OCI-LY7 (cell line): ENCODE data around the gene NEURL4. TPM values are rescaled to one million over a fixed set of nuclear protein-coding genes. Genes with fewer than 3 reads are reported as not detected.
"Not testable (repeated sequence)": the region's sequence is repeated elsewhere in the genome, so short reads cannot be mapped to it uniquely, and the experiment has no call there.

Experiments used
- BruUV-seq: library from RNA; stranded (reverse); fragments of 400-500 nt; replicated peaks from 2 replicates; lab custom pipeline; 2021; lab: Mats Ljungman, UMichigan
- CTCF ChIA-PET: fragments of 300-600 bp; sonication (Branson Sonifier 250); formaldehyde crosslinking; loops from one replicate; lab custom pipeline; 2022; ENCODE audit warnings: antibody characterized with exemption; ENCODE audit not compliant: unreplicated experiment; lab: Charles Lee
- POLR2A ChIA-PET: fragments of 300-600 bp; sonication (Branson Sonifier 250); formaldehyde crosslinking; loops from one replicate; lab custom pipeline; 2022; ENCODE audit warnings: antibody characterized with exemption; lab: Charles Lee
- DNase-seq: peaks from one replicate; pipeline ENCODE4 v3.0.0-alpha.2; 2015; ENCODE audit warnings: low spot score
- H2AFZ ChIP-seq: fragments of 200-600 bp; sonication (generic), shearing (Covaris generic); 2 replicates; pipeline ENCODE4 v1.6.1; 2014; ENCODE audit warnings: mild to moderate bottlenecking, antibody characterized with exemption, low read length, moderate library complexity
- H3K27ac ChIP-seq: fragments of 200-600 bp; sonication (generic); 2 replicates; pipeline ENCODE4 v1.5.1; 2014; ENCODE audit warnings: mixed run types, low read depth, mild to moderate bottlenecking, moderate library complexity, low read length, inconsistent platforms; ENCODE audit not compliant: poor library complexity, severe bottlenecking
- H3K36me3 ChIP-seq: fragments of 200-600 bp; sonication (generic); 2 replicates; pipeline ENCODE4 v1.6.1; 2014; ENCODE audit warnings: mild to moderate bottlenecking, antibody characterized with exemption, low read length, moderate library complexity, mixed read lengths; ENCODE audit not compliant: insufficient read depth
- H3K4me1 ChIP-seq: fragments of 200-600 bp; sonication (generic); 2 replicates; pipeline ENCODE4 v1.5.1; 2014; ENCODE audit warnings: mild to moderate bottlenecking, low read length; ENCODE audit not compliant: insufficient read depth, poor library complexity, severe bottlenecking
- H3K4me2 ChIP-seq: fragments of 200-600 bp; sonication (generic); 2 replicates; pipeline ENCODE4 v1.6.1; 2014; ENCODE audit warnings: mild to moderate bottlenecking, low read length
- H3K4me3 ChIP-seq: fragments of 200-600 bp; sonication (generic); 2 replicates; pipeline ENCODE4 v1.5.1; 2014; ENCODE audit warnings: mild to moderate bottlenecking, low read depth, low read length; ENCODE audit not compliant: poor library complexity, severe bottlenecking
- H3K79me2 ChIP-seq: fragments of 200-600 bp; sonication (generic); 2 replicates; pipeline ENCODE4 v1.6.1; 2016; ENCODE audit warnings: low read depth, mild to moderate bottlenecking, low read length, moderate library complexity, mixed read lengths; ENCODE audit not compliant: insufficient read depth
- H3K9me2 ChIP-seq: fragments of 200-600 bp; sonication (generic); 2 replicates; pipeline ENCODE4 v1.6.1; 2016; ENCODE audit warnings: mild to moderate bottlenecking, low read length, mixed read lengths; ENCODE audit not compliant: insufficient read depth
- H3K9me3 ChIP-seq: fragments of 200-600 bp; sonication (generic); 2 replicates; pipeline ENCODE4 v1.6.1; 2014; ENCODE audit warnings: mild to moderate bottlenecking, mixed run types, low read length, mixed read lengths
- H4K20me1 ChIP-seq: fragments of 200-600 bp; sonication (generic); 2 replicates; pipeline ENCODE4 v1.6.1; 2014; ENCODE audit warnings: mild to moderate bottlenecking, antibody characterized with exemption, low read length, moderate library complexity, mixed read lengths; ENCODE audit not compliant: insufficient read depth
- EZH2phosphoT487 ChIP-seq: fragments of 200-600 bp; sonication (generic); IDR thresholded peaks from 2 replicates; pipeline ENCODE4 v1.6.1; 2018; ENCODE audit warnings: low read depth, borderline replicate concordance, mild to moderate bottlenecking, mixed run types, antibody characterized with exemption, low read length, moderate library complexity, mixed read lengths
- intact Hi-C: fragments of 100-400 bp; cut with micrococcal nuclease; formaldehyde crosslinking; loops from one replicate; pipeline ENCODE4 v1.10.0; 2022; ENCODE audit not compliant: unreplicated experiment
- total RNA-seq, 2 experiments: library from RNA; depleted of rRNA in 1 of 2; stranded (reverse); fragments of >200 nt in 1 of 2; shearing (Covaris generic) in 1 of 2; gene quantifications; 2 replicates each; pipeline ENCODE4 v1.2.3, GENCODE V29; 2014 to 2022
- TF ChIP-seq, protein P1 (sequence below): fragments of 200-600 bp; sonication (generic); conservative IDR thresholded peaks from 2 replicates; pipeline ENCODE4 v1.5.1; 2014; ENCODE audit warnings: mild to moderate bottlenecking, antibody characterized with exemption, low read length, moderate library complexity, mixed read lengths

NEURL4 gene
- total RNA-seq, 2 experiments from 2014 or later = 34.7 to 66.8 TPM

DNA sequence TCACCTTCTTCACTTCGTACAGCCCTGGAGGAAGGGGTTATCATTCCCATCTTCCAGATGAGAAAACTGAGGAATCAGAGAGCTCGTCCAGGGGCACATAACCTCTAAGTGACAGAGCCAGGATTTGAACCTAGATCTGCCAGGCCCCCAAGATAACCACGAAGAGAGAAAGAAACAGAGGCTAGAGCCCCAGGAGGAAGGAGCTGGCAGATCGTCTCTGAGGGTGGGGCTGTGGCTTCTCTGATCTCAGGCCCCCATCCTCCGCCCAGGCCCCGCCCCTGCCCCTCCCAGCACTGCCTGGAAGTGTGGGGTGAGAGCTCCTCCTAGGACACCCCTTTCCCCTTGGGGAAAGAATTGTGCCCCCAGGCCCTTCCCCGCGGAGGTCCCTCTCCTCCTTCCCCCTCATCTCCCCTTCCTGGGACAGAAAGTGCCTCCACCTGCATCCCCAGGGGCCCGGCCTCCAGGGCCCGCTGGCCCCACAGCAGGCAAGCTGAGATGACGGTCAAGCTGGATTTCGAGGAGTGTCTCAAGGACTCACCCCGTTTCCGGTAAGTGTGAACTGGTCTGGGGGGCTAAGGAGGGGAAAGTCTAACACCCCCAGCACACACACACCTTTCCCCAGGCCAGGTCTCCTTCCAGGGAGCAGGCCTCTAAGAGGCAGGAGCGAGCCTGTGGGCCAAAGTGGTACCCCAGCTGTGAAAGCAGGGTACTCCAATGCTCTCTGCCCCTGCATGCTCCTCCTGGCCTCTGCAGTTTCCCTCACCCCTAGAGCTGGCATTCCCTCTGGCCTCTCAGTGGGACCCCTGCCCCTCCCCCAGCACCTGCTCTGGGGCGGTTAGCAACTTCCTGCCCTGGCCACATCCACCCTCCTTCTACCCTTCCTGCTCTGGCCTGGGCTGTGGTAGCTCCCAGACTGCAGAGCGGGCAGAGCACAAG is 7.4 kb upstream of the NEURL4 start, which contains the start of gene ACAP1:
Gene ACAP1 (plus strand): TSS at position 290 of the 936 bp plus-strand sequence. CDS start 206 bp downstream, at position 496.
- no peak for TF ChIP-seq EZH2phosphoT487
- TF ChIP-seq, protein P1, sequence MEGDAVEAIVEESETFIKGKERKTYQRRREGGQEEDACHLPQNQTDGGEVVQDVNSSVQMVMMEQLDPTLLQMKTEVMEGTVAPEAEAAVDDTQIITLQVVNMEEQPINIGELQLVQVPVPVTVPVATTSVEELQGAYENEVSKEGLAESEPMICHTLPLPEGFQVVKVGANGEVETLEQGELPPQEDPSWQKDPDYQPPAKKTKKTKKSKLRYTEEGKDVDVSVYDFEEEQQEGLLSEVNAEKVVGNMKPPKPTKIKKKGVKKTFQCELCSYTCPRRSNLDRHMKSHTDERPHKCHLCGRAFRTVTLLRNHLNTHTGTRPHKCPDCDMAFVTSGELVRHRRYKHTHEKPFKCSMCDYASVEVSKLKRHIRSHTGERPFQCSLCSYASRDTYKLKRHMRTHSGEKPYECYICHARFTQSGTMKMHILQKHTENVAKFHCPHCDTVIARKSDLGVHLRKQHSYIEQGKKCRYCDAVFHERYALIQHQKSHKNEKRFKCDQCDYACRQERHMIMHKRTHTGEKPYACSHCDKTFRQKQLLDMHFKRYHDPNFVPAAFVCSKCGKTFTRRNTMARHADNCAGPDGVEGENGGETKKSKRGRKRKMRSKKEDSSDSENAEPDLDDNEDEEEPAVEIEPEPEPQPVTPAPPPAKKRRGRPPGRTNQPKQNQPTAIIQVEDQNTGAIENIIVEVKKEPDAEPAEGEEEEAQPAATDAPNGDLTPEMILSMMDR = no peak; the same call in 1 of the 2 replicates
- intact Hi-C loops = loop anchor here (2.0 kb wide), 1 partner anchor 56 kb away; the partner anchor contains the start of gene SLC2A4
- Histone ChIP-seq H3K9me2 (no peaks in the 10 kb centered on the region), H3K9me3 (no peaks in the 10 kb centered on the region), H3K4me1 (peaks cover 52% of the 10 kb centered on the region), H3K79me2 (peaks cover 24% of the 10 kb centered on the region), H3K4me3 (peak within 1 kb of the TSS; percentile 78), H3K4me2 (peak within 1 kb of the TSS; percentile 99), H2AFZ (peak within 1 kb of the TSS; percentile 27; the same call in 1 of the 2 replicates), H3K36me3 (peaks cover 32% of the 10 kb centered on the region), H3K27ac (peak within 1 kb of the TSS; percentile 79), H4K20me1 (no peaks in the 10 kb centered on the region)
- POLR2A ChIA-PET = interaction anchor here (0.5 to 1.9 kb wide), 14 partner anchors 8 to 140 kb away, joined by 3 to 8 read pairs (median 4); partner anchors contain the start of genes GPS2, SLC2A4, TMEM102 and TMEM256
- peak; percentile 81 for DNase-seq
- CTCF ChIA-PET = interaction anchor here (0.5 to 1.1 kb wide), 4 partner anchors 12 to 27 kb away, joined by 3 to 5 read pairs (median 4); no protein-coding TSS in a partner anchor
- TSS peak; percentile 76 for BruUV-seq

DNA sequence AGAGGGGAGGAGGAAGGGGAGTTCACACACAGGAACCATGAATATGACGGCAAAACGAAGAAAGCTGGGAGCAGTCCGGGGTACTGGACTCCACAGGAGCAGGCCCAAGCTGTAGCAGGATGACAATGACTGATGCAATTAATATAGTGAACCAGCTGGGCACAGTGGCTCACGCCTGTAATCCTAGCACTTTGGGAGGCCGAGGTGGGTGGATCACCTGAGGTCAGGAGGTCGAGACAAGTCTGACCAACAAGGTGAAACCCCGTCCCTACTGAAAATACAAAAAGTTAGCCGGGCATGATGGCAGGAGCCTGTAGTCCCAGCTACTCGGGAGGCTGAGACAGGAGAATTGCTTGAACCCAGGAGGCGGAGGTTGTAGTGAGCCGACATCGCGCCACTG is 6.6 kb upstream of the NEURL4 start:
- H3K4me3 ChIP-seq = peak overlapping the region; percentile 78
- peaks cover 60% of the 10 kb centered on the region for H3K4me1 ChIP-seq
- H3K79me2 ChIP-seq = peaks cover 28% of the 10 kb centered on the region
- POLR2A ChIA-PET = interaction anchor here (1.3 to 1.9 kb wide), 6 partner anchors 13 to 99 kb away, joined by 4 to 7 read pairs (median 5); partner anchors contain the start of genes GPS2 and TMEM102
- H3K36me3 ChIP-seq = peaks cover 28% of the 10 kb centered on the region
- H3K9me2 ChIP-seq, BruUV-seq, DNase-seq, H4K20me1 ChIP-seq, H3K9me3 ChIP-seq: not testable (repeated sequence)
- H3K27ac ChIP-seq = peak overlapping the region; percentile 79
- H3K4me2 ChIP-seq = peak overlapping the region; percentile 99
- H2AFZ ChIP-seq = peak overlapping the region; percentile 27; the same call in 1 of the 2 replicates
- intact Hi-C loops = loop anchor here (2.0 kb wide), 1 partner anchor 55 kb away; the partner anchor contains the start of gene SLC2A4
- CTCF ChIA-PET = interaction anchor here (1.1 kb wide), 1 partner anchor 20 kb away, joined by 3 read pairs; no protein-coding TSS in a partner anchor

DNA sequence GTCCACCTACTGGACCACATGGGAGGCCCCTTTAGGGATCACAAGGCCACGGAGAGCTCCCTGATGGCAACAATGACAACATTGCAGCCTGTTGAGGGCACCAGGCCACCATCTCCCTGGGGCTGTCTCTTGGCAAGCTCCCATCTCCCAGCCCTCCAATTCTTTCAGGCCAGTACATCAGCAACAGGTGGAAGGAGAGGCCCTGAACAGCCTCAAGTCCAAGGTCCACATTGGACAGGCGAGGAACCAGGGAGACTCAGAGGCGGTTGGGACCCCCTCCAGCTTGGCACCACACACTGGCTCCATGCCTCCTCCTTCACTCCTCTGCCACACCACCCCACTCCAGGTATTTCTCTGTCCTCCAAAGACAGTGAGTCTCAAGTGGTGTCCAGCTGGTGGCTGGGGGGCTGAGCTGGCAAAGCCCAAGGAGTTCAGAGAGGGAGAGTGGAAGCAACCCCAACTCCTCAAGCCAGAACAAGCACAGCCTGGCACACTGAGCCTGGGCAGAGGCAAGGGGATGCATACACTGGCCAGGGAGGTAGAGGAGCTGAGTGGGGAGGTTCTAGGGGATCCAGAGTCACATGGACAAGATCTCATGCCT is 5.9 kb upstream of the NEURL4 start:
- no TSS peak for BruUV-seq
- ChIA-PET CTCF (interaction anchor here (0.6 kb wide), 2 partner anchors 10 to 21 kb away, joined by 3 to 4 read pairs; no protein-coding TSS in a partner anchor), POLR2A (interaction anchor here (1.4 to 1.6 kb wide), 2 partner anchors 19 to 100 kb away, joined by 4 read pairs; partner anchors contain the start of genes GPS2 and TMEM102)
- no peak overlapping the region for H2AFZ ChIP-seq
- H3K4me1 ChIP-seq = peaks cover 66% of the 10 kb centered on the region
- H3K4me3 ChIP-seq = no peak overlapping the region
- no peak for DNase-seq
- peaks cover 24% of the 10 kb centered on the region for H3K36me3 ChIP-seq
- H4K20me1 ChIP-seq = no peaks in the 10 kb centered on the region
- H3K4me2 ChIP-seq = peak overlapping the region; percentile 99
- H3K79me2 ChIP-seq = peaks cover 30% of the 10 kb centered on the region
- H3K9me3 ChIP-seq = no peaks in the 10 kb centered on the region
- H3K27ac ChIP-seq = peak overlapping the region; percentile 79
- TF ChIP-seq, protein P1 = no peak
- no peak for TF ChIP-seq EZH2phosphoT487
- H3K9me2 ChIP-seq = no peaks in the 10 kb centered on the region
- intact Hi-C loops = loop anchor here (5.0 kb wide), 1 partner anchor 352 kb away; the partner anchor contains the start of genes TP53 and WRAP53

DNA sequence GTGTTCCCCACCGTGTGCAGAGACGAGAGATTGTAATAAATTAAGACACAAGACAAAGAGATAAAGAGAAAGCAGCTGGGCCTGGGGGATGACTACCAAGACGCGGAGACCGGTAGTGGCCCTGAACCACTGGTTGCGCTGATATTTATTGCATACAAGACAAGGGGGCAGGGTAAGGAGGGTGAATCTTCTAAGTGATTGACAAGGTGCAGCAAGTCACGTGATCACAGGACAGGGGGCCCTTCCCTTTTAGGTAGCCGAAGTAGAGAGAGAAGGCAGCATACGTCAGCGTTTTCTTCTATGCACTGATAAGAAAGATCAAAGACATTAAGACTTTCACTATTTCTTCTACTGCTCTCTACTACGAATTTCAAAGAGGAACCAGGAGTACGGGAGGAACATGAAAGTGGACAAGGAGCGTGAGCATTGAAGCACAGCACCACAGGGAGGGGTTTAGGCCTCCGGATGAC is 3.5 kb upstream of the NEURL4 start:
- peak; percentile 74 for DNase-seq
- POLR2A ChIA-PET, H3K9me2 ChIP-seq, H3K9me3 ChIP-seq, BruUV-seq, H4K20me1 ChIP-seq, CTCF ChIA-PET, H3K36me3 ChIP-seq: not testable (repeated sequence)
- peak overlapping the region; percentile 96 for H3K27ac ChIP-seq
- intact Hi-C loops = loop anchor here (5.0 kb wide), 1 partner anchor 355 kb away; the partner anchor contains the start of genes TP53 and WRAP53
- peak overlapping the region; percentile 98 for H3K4me2 ChIP-seq
- H3K4me1 ChIP-seq = peaks cover 61% of the 10 kb centered on the region
- H3K79me2 ChIP-seq = peaks cover 31% of the 10 kb centered on the region; the same call in 1 of the 2 replicates
- peak overlapping the region; percentile 6; the same call in 1 of the 2 replicates for H2AFZ ChIP-seq
- peak overlapping the region; percentile 59 for H3K4me3 ChIP-seq
